ENCODE measurements around the gene NTPCR.

- TF ChIP-seq EZH2 (IDR thresholded peaks at IDR 0.05; ENCODE audit: borderline replicate concordance, low read depth, low read length, poor library complexity, severe bottlenecking) = no peak
- TF ChIP-seq CTCF (conservative IDR thresholded peaks at IDR 0.05; ENCODE audit: low read depth, low read length) = no peak
Measured at GRCh38 chr1:233006108-233006507, 55.7 kb downstream of the NTPCR start.

Data from A673 (cell line).